Sigmoid colon (tissue), 4 donors: Measurements from ENCODE around the gene GOLGA6D.

ENCODE experiments used
- CTCF ChIP-seq, 4 experiments: fragments of 450-650 bp in 3 of 4; fragments of 200-600 bp in 1 of 4; IDR thresholded peaks; one replicate each; pipeline ENCODE4 v1.5.1; 2016 to 2019; ENCODE audit warnings: antibody characterized with exemption in 4 of 4, mild to moderate bottlenecking in 3 of 4, moderate library complexity in 2 of 4
- POLR2AphosphoS5 ChIP-seq, 4 donors: sonication (generic); formaldehyde crosslinking; IDR thresholded peaks; one replicate each; pipeline ENCODE4 v1.6.1; 2017; ENCODE audit warnings: antibody characterized with exemption in 4 of 4

GRCh38 chr15:75342221-75342620, 59.6 kb downstream of the GOLGA6D start:
- TF ChIP-seq POLR2AphosphoS5 (IDR thresholded peaks at IDR 0.05) = no peak
- no peak for TF ChIP-seq CTCF (IDR thresholded peaks at IDR 0.05)
